Thyroid gland (tissue), 4 donors: ENCODE results near the gene USP17L29. TPM values are rescaled to one million over a fixed set of nuclear protein-coding genes. Genes with fewer than 3 reads are reported as not detected.
A peak's percentile ranks its signal among the peaks of the same experiment; 100 is the strongest.
"Not testable (repeated sequence)": the region's sequence is repeated elsewhere in the genome, so short reads cannot be mapped to it uniquely, and the experiment has no call there.

Experiments
- DNase-seq, 2 donors: peaks; one replicate each; pipeline ENCODE4 v3.0.0-alpha.2; 2019
- H3K27ac ChIP-seq, 3 donors: fragments of 200-600 bp; sonication (generic); 1 replicate in 2 of 3; 2 replicates in 1 of 3; pipeline ENCODE4 v1.5.1; 2016 to 2019; ENCODE audit warnings: mild to moderate bottlenecking in 1 of 3, moderate library complexity in 1 of 3
- H3K27me3 ChIP-seq: fragments of 200-600 bp; sonication (generic); one replicate; pipeline ENCODE4 v1.5.1; 2019
- H3K36me3 ChIP-seq, 2 donors: fragments of 200-600 bp; sonication (generic); one replicate each; pipeline ENCODE4 v1.5.1; 2016 to 2019
- H3K4me1 ChIP-seq, 2 donors: fragments of 200-600 bp; sonication (generic); one replicate each; pipeline ENCODE4 v1.5.1; 2017 to 2019
- H3K4me3 ChIP-seq, 3 donors: fragments of 200-600 bp; sonication (generic); replicated peaks in 1 of 3; 1 replicate in 2 of 3; 2 replicates in 1 of 3; pipeline ENCODE4 v1.5.1; 2016; ENCODE audit warnings: mild to moderate bottlenecking in 1 of 3
- H3K9me3 ChIP-seq: fragments of 200-600 bp; sonication (generic); one replicate; pipeline ENCODE4 v1.5.1; 2017
- WGBS, 2 donors: methylation state at CpG; one replicate each; pipeline ENCODE4 v1.1.5; 2017; 5-methylcytosine and 5-hydroxymethylcytosine counted together
- intact Hi-C: fragments of 100-400 bp; cut with DNase I; formaldehyde crosslinking; loops from one replicate; pipeline ENCODE4 v1.15.1; 2023
- total RNA-seq, 4 donors: library from RNA; depleted of rRNA; stranded (reverse); fragments of >200 nt; gene quantifications; one replicate each; pipeline ENCODE4 v1.2.3, GENCODE V29; 2016

USP17L29 gene
- not detected for total RNA-seq

- H3K4me3 ChIP-seq, DNase-seq, H3K36me3 ChIP-seq, H3K27ac ChIP-seq, H3K4me1 ChIP-seq, H3K9me3 ChIP-seq, intact Hi-C loops, H3K27me3 ChIP-seq: not testable (repeated sequence)
- WGBS, 2 donors = no CpG with 5 or more reads among the region's 15 CpGs
These were observed at the start of gene USP17L29 for GRCh38 chr4:9353338-9353737. USP17L29 (plus strand) TSS chr4:9353638; CDS start chr4:9353638, 0 bp downstream.

- 89 to 93% methylated on average over 5 of the region's 13 CpGs for WGBS, 2 donors
- H3K27me3 ChIP-seq, H3K27ac ChIP-seq, H3K4me3 ChIP-seq, intact Hi-C loops, H3K4me1 ChIP-seq, DNase-seq, H3K36me3 ChIP-seq, H3K9me3 ChIP-seq: not testable (repeated sequence)
These were observed 29.2 kb upstream of the USP17L29 start for GRCh38 chr4:9324191-9324590.

GRCh38 chr4:9324865-9325264 lies 28.6 kb upstream of the USP17L29 start, which contains the start of gene USP17L24:
USP17L24 (plus strand) TSS chr4:9325165; CDS start chr4:9325165, 0 bp downstream.
- H3K27ac ChIP-seq, intact Hi-C loops, H3K27me3 ChIP-seq, H3K4me3 ChIP-seq, H3K36me3 ChIP-seq, H3K9me3 ChIP-seq, DNase-seq, H3K4me1 ChIP-seq: not testable (repeated sequence)
- no CpG with 5 or more reads among the region's 15 CpGs for WGBS, 2 donors

GRCh38 chr4:9329611-9330010 lies 23.8 kb upstream of the USP17L29 start, which contains the start of gene USP17L25:
USP17L25 (plus strand) TSS chr4:9329911; CDS start chr4:9329911, 0 bp downstream.
- DNase-seq, H3K9me3 ChIP-seq, H3K4me3 ChIP-seq, H3K36me3 ChIP-seq, intact Hi-C loops, H3K4me1 ChIP-seq, H3K27me3 ChIP-seq, H3K27ac ChIP-seq: not testable (repeated sequence)
- no CpG with 5 or more reads among the region's 15 CpGs for WGBS, 2 donors

- intact Hi-C loops, H3K4me1 ChIP-seq, H3K27ac ChIP-seq, H3K9me3 ChIP-seq, H3K4me3 ChIP-seq, H3K27me3 ChIP-seq, DNase-seq, H3K36me3 ChIP-seq: not testable (repeated sequence)
- WGBS, 2 donors = no CpG with 5 or more reads among the region's 15 CpGs
These were observed 19.1 kb upstream of the USP17L29 start, which contains the start of gene USP17L26 for GRCh38 chr4:9334358-9334757. USP17L26 (plus strand) TSS chr4:9334658; CDS start chr4:9334658, 0 bp downstream.

GRCh38 chr4:9339103-9339502 lies 14.3 kb upstream of the USP17L29 start, which contains the start of gene USP17L5:
USP17L5 (plus strand) TSS chr4:9339403; CDS start chr4:9339403, 0 bp downstream.
- H3K4me3 ChIP-seq, H3K36me3 ChIP-seq, H3K27ac ChIP-seq, H3K4me1 ChIP-seq, H3K27me3 ChIP-seq, DNase-seq, H3K9me3 ChIP-seq, intact Hi-C loops: not testable (repeated sequence)
- WGBS, 2 donors = no CpG with 5 or more reads among the region's 15 CpGs

- H3K27me3 ChIP-seq, H3K4me3 ChIP-seq, H3K4me1 ChIP-seq, H3K9me3 ChIP-seq, H3K36me3 ChIP-seq, H3K27ac ChIP-seq, DNase-seq, intact Hi-C loops: not testable (repeated sequence)
- no CpG with 5 or more reads among the region's 15 CpGs for WGBS, 2 donors
These were observed 9.6 kb upstream of the USP17L29 start, which contains the start of gene USP17L27 for GRCh38 chr4:9343848-9344247. USP17L27 (plus strand) TSS chr4:9344148; CDS start chr4:9344148, 0 bp downstream.

GRCh38 chr4:9348593-9348992 lies 4.8 kb upstream of the USP17L29 start, which contains the start of gene USP17L28:
USP17L28 (plus strand) TSS chr4:9348893; CDS start chr4:9348893, 0 bp downstream.
- H3K4me3 ChIP-seq, H3K27me3 ChIP-seq, H3K27ac ChIP-seq, H3K4me1 ChIP-seq, H3K36me3 ChIP-seq, H3K9me3 ChIP-seq, intact Hi-C loops, DNase-seq: not testable (repeated sequence)
- WGBS, 2 donors = no CpG with 5 or more reads among the region's 15 CpGs

- H3K4me3 ChIP-seq, H3K27me3 ChIP-seq, H3K36me3 ChIP-seq, H3K4me1 ChIP-seq, DNase-seq, intact Hi-C loops, H3K9me3 ChIP-seq, H3K27ac ChIP-seq: not testable (repeated sequence)
- WGBS, 2 donors = no CpG with 5 or more reads among the region's 18 CpGs
These were observed 2.6 kb upstream of the USP17L29 start for GRCh38 chr4:9350866-9351265.

- intact Hi-C loops, H3K27ac ChIP-seq, DNase-seq, H3K4me3 ChIP-seq, H3K9me3 ChIP-seq, H3K36me3 ChIP-seq, H3K27me3 ChIP-seq, H3K4me1 ChIP-seq: not testable (repeated sequence)
- no CpG with 5 or more reads among the region's 15 CpGs for WGBS, 2 donors
These were observed 9.4 kb downstream of the USP17L29 start, which contains the start of gene USP17L30 for GRCh38 chr4:9362829-9363228. USP17L30 (plus strand) TSS chr4:9363129; CDS start chr4:9363129, 0 bp downstream.

- H3K27me3 ChIP-seq, H3K36me3 ChIP-seq, H3K4me3 ChIP-seq, H3K27ac ChIP-seq, H3K4me1 ChIP-seq, intact Hi-C loops, H3K9me3 ChIP-seq: not testable (repeated sequence)
- DNase-seq = peak; percentile 60 to 66
- 13 to 42% methylated on average over 1 of the region's 1 CpG for WGBS, 2 donors
These were observed 26.4 kb downstream of the USP17L29 start for GRCh38 chr4:9379881-9380280.
